Liver (tissue), 9 donors: ENCODE measurements around the gene CSNK1G1. TPM values are rescaled to one million over a fixed set of nuclear protein-coding genes. Genes with fewer than 3 reads are reported as not detected.

Source experiments
- DNase-seq: peaks from one replicate; pipeline ENCODE4 v3.0.0-alpha.2; 2017; ENCODE audit warnings: low spot score
- H3K27ac ChIP-seq, 2 donors: one replicate each; pipeline ENCODE4 v1.7.0; 2013; ENCODE audit warnings: inconsistent platforms in 2 of 2, low read length in 2 of 2, control low read depth in 1 of 2, low read depth in 1 of 2, mild to moderate bottlenecking in 1 of 2
- H3K27me3 ChIP-seq, 4 donors: one replicate each; pipeline versions ENCODE4 v1.6.1 to v1.7.0; 2013; ENCODE audit warnings: low read length in 3 of 4, inconsistent platforms in 1 of 4, mild to moderate bottlenecking in 1 of 4, moderate library complexity in 1 of 4; ENCODE audit not compliant: control insufficient read depth in 4 of 4, insufficient read depth in 4 of 4
- H3K36me3 ChIP-seq, 4 donors: one replicate each; pipeline versions ENCODE4 v1.6.1 to v1.7.0; 2013; ENCODE audit warnings: low read length in 3 of 4, mild to moderate bottlenecking in 3 of 4, low read depth in 1 of 4, moderate library complexity in 1 of 4; ENCODE audit not compliant: control insufficient read depth in 4 of 4, insufficient read depth in 3 of 4
- H3K4me1 ChIP-seq, 4 donors: one replicate each; pipeline versions ENCODE4 v1.6.1 to v1.7.0; 2013; ENCODE audit warnings: low read length in 3 of 4, mild to moderate bottlenecking in 3 of 4, moderate library complexity in 1 of 4; ENCODE audit not compliant: control insufficient read depth in 4 of 4, insufficient read depth in 4 of 4
- H3K4me3 ChIP-seq, 3 donors: one replicate each; pipeline versions ENCODE4 v1.6.1 to v1.7.0; 2013; ENCODE audit warnings: low read length in 3 of 3, control low read depth in 1 of 3, low read depth in 1 of 3, mild to moderate bottlenecking in 1 of 3
- H3K9ac ChIP-seq, 2 donors: one replicate each; pipeline ENCODE4 v1.7.0; 2013; ENCODE audit warnings: low read length in 2 of 2, mild to moderate bottlenecking in 2 of 2, moderate library complexity in 2 of 2, control low read depth in 1 of 2, low read depth in 1 of 2
- H3K9me3 ChIP-seq, 4 donors: one replicate each; pipeline versions ENCODE4 v1.6.1 to v1.7.0; 2013; ENCODE audit warnings: low read length in 3 of 4; ENCODE audit not compliant: control insufficient read depth in 4 of 4
- EGR1 ChIP-seq, 2 donors: IDR thresholded peaks; 2 replicates each; pipeline ENCODE4 v1.6.1; 2016 to 2018; ENCODE audit warnings: antibody characterized with exemption in 2 of 2, low read depth in 2 of 2
- FOXA2 ChIP-seq: IDR thresholded peaks from 2 replicates; pipeline ENCODE4 v1.6.1; 2016; ENCODE audit warnings: antibody characterized with exemption
- GABPA ChIP-seq, 2 donors: IDR thresholded peaks in 1 of 2; conservative IDR thresholded peaks in 1 of 2; 2 replicates each; pipeline ENCODE4 v1.6.1; 2016; ENCODE audit warnings: antibody characterized with exemption in 2 of 2, mild to moderate bottlenecking in 1 of 2, moderate library complexity in 1 of 2
- HNF4A ChIP-seq, 2 donors: conservative IDR thresholded peaks; 2 replicates each; pipeline ENCODE4 v1.6.1; 2016; ENCODE audit warnings: antibody characterized with exemption in 2 of 2, mild to moderate bottlenecking in 2 of 2
- HNF4G ChIP-seq: IDR thresholded peaks from 2 replicates; pipeline ENCODE4 v1.6.1; 2016; ENCODE audit warnings: antibody characterized with exemption
- JUND ChIP-seq, 2 donors: IDR thresholded peaks; 2 replicates each; pipeline ENCODE4 v1.6.1; 2016; ENCODE audit warnings: antibody characterized with exemption in 2 of 2
- NR2F2 ChIP-seq: IDR thresholded peaks from 2 replicates; pipeline ENCODE4 v1.6.1; 2016; ENCODE audit warnings: antibody characterized with exemption
- RAD21 ChIP-seq, 2 donors: IDR thresholded peaks; 2 replicates each; pipeline ENCODE4 v1.6.1; 2016; ENCODE audit warnings: antibody characterized with exemption in 2 of 2, mild to moderate bottlenecking in 2 of 2
- SP1 ChIP-seq: IDR thresholded peaks from 2 replicates; pipeline ENCODE4 v1.6.1; 2018; ENCODE audit warnings: antibody characterized with exemption, mild to moderate bottlenecking
- TAF1 ChIP-seq: conservative IDR thresholded peaks from 2 replicates; pipeline ENCODE4 v1.6.1; 2016; ENCODE audit warnings: antibody characterized with exemption, mild to moderate bottlenecking
- WGBS: extraction: QIAGEN DNeasy Blood & Tissue Kit; methylation state at CpG from one replicate; pipeline ENCODE4 v1.1.7; 2013; 5-methylcytosine and 5-hydroxymethylcytosine counted together
- polyA plus RNA-seq, 2 donors: library from polyadenylated mRNA; stranded (reverse) in 1 of 2; unstranded in 1 of 2; fragments of 200-250 nt in 1 of 2; fragments of >200 nt in 1 of 2; fragmentation: Nextera tagmentation in 1 of 2; extraction: Ambion mirVana in 1 of 2; gene quantifications; one replicate each; pipeline versions ENCODE4 v1.2.1 to v1.2.3, GENCODE V29; 2013 to 2015
- total RNA-seq, 2 donors: library from RNA; depleted of rRNA; stranded (reverse); fragments of >200 nt; gene quantifications; one replicate each; pipeline ENCODE4 v1.2.3, GENCODE V29; 2014
- TF ChIP-seq, protein P1 (sequence below): IDR thresholded peaks from 2 replicates; pipeline ENCODE4 v1.6.1; 2016; ENCODE audit warnings: antibody characterized with exemption
- TF ChIP-seq, protein P2 (sequence below): IDR thresholded peaks from 2 replicates; pipeline ENCODE4 v1.6.1; 2016; ENCODE audit warnings: antibody characterized with exemption
- TF ChIP-seq, protein P3 (sequence below): IDR thresholded peaks from 2 replicates; pipeline ENCODE4 v1.6.1; 2016; ENCODE audit warnings: antibody characterized with exemption, mild to moderate bottlenecking
- donor health status: healthy.
- donor health status: healthy.
- donor health status: healthy.
- donor health status: healthy.
- donor health status: healthy.

CSNK1G1 gene
- total and polyA plus RNA-seq, 4 donors, result 1.7 to 9.1 (median 5.8) TPM

DNA sequence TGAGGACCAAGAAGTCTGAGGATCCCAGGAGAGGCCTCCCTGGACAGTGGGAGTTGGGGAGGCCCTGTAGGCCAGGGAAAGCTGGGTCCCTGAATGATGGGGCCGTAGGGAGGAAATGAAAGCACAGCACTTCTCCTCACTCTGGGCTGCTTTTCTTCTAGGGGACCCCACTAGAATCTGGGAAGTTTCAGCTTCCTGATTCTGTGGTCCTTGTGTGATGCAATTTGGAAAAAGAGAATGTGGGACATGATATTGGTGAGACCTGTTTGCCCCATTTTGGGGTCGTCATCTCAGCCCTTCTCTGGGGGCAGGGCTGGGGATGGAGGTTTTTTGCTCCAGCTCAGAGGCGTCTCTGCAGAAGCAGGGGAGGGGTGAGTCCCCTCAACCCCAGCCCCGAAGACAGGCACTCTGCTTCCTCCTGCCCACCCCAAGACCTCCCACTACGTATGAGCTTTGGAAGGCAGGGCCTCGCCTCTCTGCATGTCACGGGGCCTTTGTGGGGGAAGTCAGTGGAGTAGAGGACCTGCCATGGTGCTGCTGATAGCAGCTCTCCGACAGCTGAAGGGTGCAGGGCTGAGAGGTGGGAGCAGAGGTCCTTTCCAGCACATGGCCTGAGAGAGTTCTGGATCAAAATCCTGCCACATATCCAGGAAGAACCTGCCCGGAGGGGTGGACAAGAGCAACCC lies 205.9 kb downstream of the CSNK1G1 start:
- TF ChIP-seq, protein P1, sequence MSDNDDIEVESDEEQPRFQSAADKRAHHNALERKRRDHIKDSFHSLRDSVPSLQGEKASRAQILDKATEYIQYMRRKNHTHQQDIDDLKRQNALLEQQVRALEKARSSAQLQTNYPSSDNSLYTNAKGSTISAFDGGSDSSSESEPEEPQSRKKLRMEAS, result no peak
- no peak for TF ChIP-seq GABPA (IDR thresholded peaks at IDR 0.05 in 1 of 2, conservative IDR thresholded peaks at IDR 0.05 in 1 of 2)
- TF ChIP-seq RAD21 (IDR thresholded peaks at IDR 0.05), result no peak
- TF ChIP-seq HNF4A (conservative IDR thresholded peaks at IDR 0.05), result no peak
- TF ChIP-seq, protein P2, sequence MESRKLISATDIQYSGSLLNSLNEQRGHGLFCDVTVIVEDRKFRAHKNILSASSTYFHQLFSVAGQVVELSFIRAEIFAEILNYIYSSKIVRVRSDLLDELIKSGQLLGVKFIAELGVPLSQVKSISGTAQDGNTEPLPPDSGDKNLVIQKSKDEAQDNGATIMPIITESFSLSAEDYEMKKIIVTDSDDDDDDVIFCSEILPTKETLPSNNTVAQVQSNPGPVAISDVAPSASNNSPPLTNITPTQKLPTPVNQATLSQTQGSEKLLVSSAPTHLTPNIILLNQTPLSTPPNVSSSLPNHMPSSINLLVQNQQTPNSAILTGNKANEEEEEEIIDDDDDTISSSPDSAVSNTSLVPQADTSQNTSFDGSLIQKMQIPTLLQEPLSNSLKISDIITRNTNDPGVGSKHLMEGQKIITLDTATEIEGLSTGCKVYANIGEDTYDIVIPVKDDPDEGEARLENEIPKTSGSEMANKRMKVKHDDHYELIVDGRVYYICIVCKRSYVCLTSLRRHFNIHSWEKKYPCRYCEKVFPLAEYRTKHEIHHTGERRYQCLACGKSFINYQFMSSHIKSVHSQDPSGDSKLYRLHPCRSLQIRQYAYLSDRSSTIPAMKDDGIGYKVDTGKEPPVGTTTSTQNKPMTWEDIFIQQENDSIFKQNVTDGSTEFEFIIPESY, result no peak
- no peak for TF ChIP-seq TAF1
- no peak for TF ChIP-seq NR2F2
- no peak for TF ChIP-seq SP1
- no peak for TF ChIP-seq FOXA2
- no peak for TF ChIP-seq EGR1 (IDR thresholded peaks at IDR 0.05; ENCODE audit: low read depth in 2 of 2)
- no peak for TF ChIP-seq JUND (IDR thresholded peaks at IDR 0.05)
- no peak for TF ChIP-seq HNF4G
- TF ChIP-seq, protein P3, sequence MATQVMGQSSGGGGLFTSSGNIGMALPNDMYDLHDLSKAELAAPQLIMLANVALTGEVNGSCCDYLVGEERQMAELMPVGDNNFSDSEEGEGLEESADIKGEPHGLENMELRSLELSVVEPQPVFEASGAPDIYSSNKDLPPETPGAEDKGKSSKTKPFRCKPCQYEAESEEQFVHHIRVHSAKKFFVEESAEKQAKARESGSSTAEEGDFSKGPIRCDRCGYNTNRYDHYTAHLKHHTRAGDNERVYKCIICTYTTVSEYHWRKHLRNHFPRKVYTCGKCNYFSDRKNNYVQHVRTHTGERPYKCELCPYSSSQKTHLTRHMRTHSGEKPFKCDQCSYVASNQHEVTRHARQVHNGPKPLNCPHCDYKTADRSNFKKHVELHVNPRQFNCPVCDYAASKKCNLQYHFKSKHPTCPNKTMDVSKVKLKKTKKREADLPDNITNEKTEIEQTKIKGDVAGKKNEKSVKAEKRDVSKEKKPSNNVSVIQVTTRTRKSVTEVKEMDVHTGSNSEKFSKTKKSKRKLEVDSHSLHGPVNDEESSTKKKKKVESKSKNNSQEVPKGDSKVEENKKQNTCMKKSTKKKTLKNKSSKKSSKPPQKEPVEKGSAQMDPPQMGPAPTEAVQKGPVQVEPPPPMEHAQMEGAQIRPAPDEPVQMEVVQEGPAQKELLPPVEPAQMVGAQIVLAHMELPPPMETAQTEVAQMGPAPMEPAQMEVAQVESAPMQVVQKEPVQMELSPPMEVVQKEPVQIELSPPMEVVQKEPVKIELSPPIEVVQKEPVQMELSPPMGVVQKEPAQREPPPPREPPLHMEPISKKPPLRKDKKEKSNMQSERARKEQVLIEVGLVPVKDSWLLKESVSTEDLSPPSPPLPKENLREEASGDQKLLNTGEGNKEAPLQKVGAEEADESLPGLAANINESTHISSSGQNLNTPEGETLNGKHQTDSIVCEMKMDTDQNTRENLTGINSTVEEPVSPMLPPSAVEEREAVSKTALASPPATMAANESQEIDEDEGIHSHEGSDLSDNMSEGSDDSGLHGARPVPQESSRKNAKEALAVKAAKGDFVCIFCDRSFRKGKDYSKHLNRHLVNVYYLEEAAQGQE, result no peak
- H3K27me3 ChIP-seq, result no peaks in the 10 kb centered on the region
- peaks cover 0 to 8% (median 3%) of the 10 kb centered on the region in 4 donors for H3K36me3 ChIP-seq
- no peak for DNase-seq
- peaks cover 16 to 25% (median 21%) of the 10 kb centered on the region in 4 donors for H3K4me1 ChIP-seq
- WGBS, result 80% methylated on average over 9 of the region's 9 CpGs
- no peak overlapping the region for H3K9ac ChIP-seq
- no peak overlapping the region for H3K27ac ChIP-seq
- H3K4me3 ChIP-seq, result no peak overlapping the region
- H3K9me3 ChIP-seq, result no peaks in the 10 kb centered on the region

DNA sequence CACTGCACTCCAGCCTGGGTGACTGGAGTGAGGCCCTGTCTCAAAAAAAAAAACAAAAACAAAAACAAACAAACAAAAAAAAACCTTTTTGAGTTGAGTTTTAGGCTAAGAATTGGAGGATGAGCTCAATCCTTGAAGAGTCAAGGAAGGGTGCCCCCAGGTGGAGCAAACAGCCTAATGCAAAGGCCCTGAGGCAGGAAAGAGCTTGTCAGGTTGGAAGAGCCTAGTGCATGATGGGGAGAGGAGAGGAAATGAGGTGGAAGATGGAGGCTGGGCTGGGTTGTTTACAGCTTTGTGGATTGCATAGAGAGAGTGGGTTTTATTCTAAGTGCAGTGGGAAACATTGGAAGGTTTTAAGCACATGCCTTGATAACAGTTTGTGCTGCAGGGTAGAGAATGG lies 206.5 kb downstream of the CSNK1G1 start:
- H3K27ac ChIP-seq, result no peak overlapping the region
- no peak for TF ChIP-seq NR2F2
- peak in 1 of 2 donors; percentile 51 for TF ChIP-seq RAD21 (IDR thresholded peaks at IDR 0.05)
- H3K4me3 ChIP-seq, result no peak overlapping the region
- H3K9ac ChIP-seq, result no peak overlapping the region
- H3K36me3 ChIP-seq, result peaks cover 0 to 11% (median 3%) of the 10 kb centered on the region in 4 donors
- peaks cover 16 to 25% (median 21%) of the 10 kb centered on the region in 4 donors for H3K4me1 ChIP-seq
- H3K27me3 ChIP-seq, result no peaks in the 10 kb centered on the region
- no peaks in the 10 kb centered on the region for H3K9me3 ChIP-seq
- DNase-seq, result no peak
